ENCODE results near the gene HIC1.

The HIC1 gene

GRCh38 chr17:2085648-2085949 is 30.7 kb downstream of the HIC1 start:
- DNase-seq (ENCODE audit: extremely low read depth, low read depth) = no peak
- TF ChIP-seq, protein P1, sequence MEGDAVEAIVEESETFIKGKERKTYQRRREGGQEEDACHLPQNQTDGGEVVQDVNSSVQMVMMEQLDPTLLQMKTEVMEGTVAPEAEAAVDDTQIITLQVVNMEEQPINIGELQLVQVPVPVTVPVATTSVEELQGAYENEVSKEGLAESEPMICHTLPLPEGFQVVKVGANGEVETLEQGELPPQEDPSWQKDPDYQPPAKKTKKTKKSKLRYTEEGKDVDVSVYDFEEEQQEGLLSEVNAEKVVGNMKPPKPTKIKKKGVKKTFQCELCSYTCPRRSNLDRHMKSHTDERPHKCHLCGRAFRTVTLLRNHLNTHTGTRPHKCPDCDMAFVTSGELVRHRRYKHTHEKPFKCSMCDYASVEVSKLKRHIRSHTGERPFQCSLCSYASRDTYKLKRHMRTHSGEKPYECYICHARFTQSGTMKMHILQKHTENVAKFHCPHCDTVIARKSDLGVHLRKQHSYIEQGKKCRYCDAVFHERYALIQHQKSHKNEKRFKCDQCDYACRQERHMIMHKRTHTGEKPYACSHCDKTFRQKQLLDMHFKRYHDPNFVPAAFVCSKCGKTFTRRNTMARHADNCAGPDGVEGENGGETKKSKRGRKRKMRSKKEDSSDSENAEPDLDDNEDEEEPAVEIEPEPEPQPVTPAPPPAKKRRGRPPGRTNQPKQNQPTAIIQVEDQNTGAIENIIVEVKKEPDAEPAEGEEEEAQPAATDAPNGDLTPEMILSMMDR (IDR thresholded peaks at IDR 0.05; ENCODE audit: low read depth, low read length) = no peak

- DNase-seq (ENCODE audit: extremely low read depth, low read depth) = no peak
- TF ChIP-seq, protein P1 (IDR thresholded peaks at IDR 0.05; ENCODE audit: low read depth, low read length) = no peak
Measured at GRCh38 chr17:2086306-2086705, 31.4 kb downstream of the HIC1 start.

- TF ChIP-seq, protein P1 (IDR thresholded peaks at IDR 0.05; ENCODE audit: low read depth, low read length) = no peak
- DNase-seq (ENCODE audit: extremely low read depth, low read depth) = no peak
Measured at GRCh38 chr17:2087597-2088211, 32.8 kb downstream of the HIC1 start.

- TF ChIP-seq, protein P1 (IDR thresholded peaks at IDR 0.05; ENCODE audit: low read depth, low read length) = no peak
- DNase-seq (ENCODE audit: extremely low read depth, low read depth) = no peak
Measured at GRCh38 chr17:2089021-2089422, 34.1 kb downstream of the HIC1 start.

DNA sequence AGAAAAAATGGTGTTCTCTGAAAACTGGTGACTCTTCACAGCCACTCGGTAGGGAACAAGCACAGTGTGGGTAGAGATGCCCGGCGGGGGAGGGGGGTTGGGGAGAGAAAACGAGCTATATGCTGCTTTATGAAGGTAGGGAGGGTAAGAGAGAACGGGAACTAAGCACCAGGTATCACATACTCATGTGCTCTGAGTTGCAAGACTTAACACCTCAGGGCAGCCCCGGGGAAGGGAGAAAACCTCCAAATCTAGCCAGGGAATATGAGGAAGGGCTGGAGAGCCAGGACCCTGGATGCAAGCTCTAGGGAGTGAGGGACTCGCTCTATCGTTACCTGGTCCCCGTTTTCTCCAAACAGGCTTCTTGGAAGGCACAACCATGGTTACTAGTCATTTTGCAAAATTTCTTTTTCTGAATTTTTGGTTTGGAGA is 35.3 kb downstream of the HIC1 start:
- no peak for DNase-seq (ENCODE audit: extremely low read depth, low read depth)
- TF ChIP-seq, protein P1 (IDR thresholded peaks at IDR 0.05; ENCODE audit: low read depth, low read length) = no peak

DNA sequence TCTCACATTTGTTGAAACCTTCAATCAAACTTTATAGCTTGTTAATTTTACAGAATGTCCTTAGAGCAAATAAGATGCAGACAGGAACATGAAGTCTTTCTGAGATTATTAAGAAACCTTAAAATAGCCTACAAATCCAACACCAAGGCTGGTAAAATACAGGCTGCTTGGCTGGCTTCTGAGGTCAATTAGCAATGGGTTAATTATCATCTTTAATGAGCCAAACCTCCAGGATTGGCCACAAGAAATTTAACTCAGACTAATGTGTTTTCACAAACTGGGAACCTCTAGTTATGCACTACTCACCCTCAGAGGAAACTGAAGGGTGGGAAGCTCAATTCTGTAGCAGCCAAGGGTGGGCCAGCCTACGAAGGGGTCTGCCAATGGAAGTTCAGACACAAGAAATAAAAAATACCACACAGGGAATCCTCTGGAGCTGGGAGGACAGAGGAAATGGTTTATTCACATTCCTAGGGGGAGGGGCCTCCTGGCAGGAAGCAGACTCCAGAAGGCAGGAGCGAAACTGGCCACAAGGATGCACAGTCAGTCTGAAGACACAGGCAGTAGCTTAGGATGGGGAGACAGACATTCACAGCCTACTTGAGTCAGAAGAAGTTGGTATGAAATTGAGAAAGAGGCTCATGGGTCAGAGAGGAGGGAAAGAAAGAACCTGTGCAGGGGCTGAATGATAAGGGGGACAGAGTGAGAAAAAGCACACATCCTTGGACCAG is 36.1 kb downstream of the HIC1 start:
- DNase-seq (ENCODE audit: extremely low read depth, low read depth) = peak; percentile 84

GRCh38 chr17:2092253-2092652 is 37.4 kb downstream of the HIC1 start:
- TF ChIP-seq, protein P1 (IDR thresholded peaks at IDR 0.05; ENCODE audit: low read depth, low read length) = no peak
- DNase-seq (ENCODE audit: extremely low read depth, low read depth) = no peak

More for the DNA sequence above, 36.1 kb downstream of the HIC1 start:
- TF ChIP-seq, protein P1 (IDR thresholded peaks at IDR 0.05; ENCODE audit: low read depth, low read length) = peak; percentile 53

Measured in AG09319 (cell line).